Hepatocyte (in vitro differentiated cells): ENCODE measurements around the gene ETV6. TPM values are rescaled to one million over a fixed set of nuclear protein-coding genes. Genes with fewer than 3 reads are reported as not detected.

Source experiments
- DNase-seq: peaks from one replicate; pipeline ENCODE4 v3.0.0-alpha.2; 2016; ENCODE audit warnings: low spot score
- H2AFZ ChIP-seq: fragments of 200-600 bp; sonication (generic); 2 replicates; pipeline ENCODE4 v1.6.0; 2016; ENCODE audit warnings: antibody characterized with exemption, mild to moderate bottlenecking
- H3K27ac ChIP-seq: fragments of 200-600 bp; sonication (generic); 2 replicates; pipeline ENCODE4 v1.5.1; 2016; ENCODE audit warnings: mild to moderate bottlenecking
- H3K27me3 ChIP-seq: fragments of 200-600 bp; sonication (generic); 2 replicates; pipeline ENCODE4 v1.6.1; 2016
- H3K36me3 ChIP-seq: fragments of 200-600 bp; sonication (generic); replicated peaks from 2 replicates; pipeline ENCODE4 v1.5.1; 2016; ENCODE audit warnings: low read depth; ENCODE audit not compliant: insufficient read depth
- H3K4me1 ChIP-seq: fragments of 200-600 bp; sonication (generic); 2 replicates; pipeline ENCODE4 v1.5.1; 2016; ENCODE audit warnings: mild to moderate bottlenecking, moderate library complexity; ENCODE audit not compliant: insufficient read depth
- H3K4me2 ChIP-seq: fragments of 200-600 bp; sonication (generic); 2 replicates; pipeline ENCODE4 v1.6.0; 2016
- H3K4me3 ChIP-seq: fragments of 200-600 bp; sonication (generic); 2 replicates; pipeline ENCODE4 v1.5.1; 2016; ENCODE audit warnings: mild to moderate bottlenecking
- H3K79me2 ChIP-seq: fragments of 200-600 bp; sonication (generic); 2 replicates; pipeline ENCODE4 v1.6.0; 2017; ENCODE audit warnings: mild to moderate bottlenecking
- H3K9me2 ChIP-seq: fragments of 200-600 bp; sonication (generic); replicated peaks from 2 replicates; pipeline ENCODE4 v1.6.0; 2017; ENCODE audit warnings: mild to moderate bottlenecking; ENCODE audit not compliant: insufficient read depth
- H3K9me3 ChIP-seq: fragments of 200-600 bp; sonication (generic); 2 replicates; pipeline ENCODE4 v1.5.1; 2016; ENCODE audit warnings: low read depth, mild to moderate bottlenecking
- H4K20me1 ChIP-seq: fragments of 200-600 bp; sonication (generic); 2 replicates; pipeline ENCODE4 v1.6.0; 2016; ENCODE audit warnings: mild to moderate bottlenecking; ENCODE audit not compliant: insufficient read depth, poor library complexity, severe bottlenecking
- CTCF ChIP-seq: fragments of 200-600 bp; sonication (generic); IDR thresholded peaks from 2 replicates; pipeline ENCODE4 v1.5.1; 2016; ENCODE audit warnings: antibody characterized with exemption, mild to moderate bottlenecking; ENCODE audit not compliant: poor library complexity
- EZH2 ChIP-seq: fragments of 200-600 bp; sonication (generic); IDR thresholded peaks from 2 replicates; pipeline ENCODE4 v1.6.1; 2016; ENCODE audit warnings: antibody characterized with exemption, mild to moderate bottlenecking, borderline replicate concordance
- EZH2phosphoT487 ChIP-seq: fragments of 200-600 bp; sonication (generic); IDR thresholded peaks from one replicate; pipeline ENCODE4 v1.6.1; 2018; ENCODE audit warnings: antibody characterized with exemption, mild to moderate bottlenecking, low read depth, moderate library complexity; ENCODE audit not compliant: unreplicated experiment, severe bottlenecking
- WGBS: methylation state at CpG from one replicate; pipeline ENCODE4 v1.1.6; 2016; ENCODE audit warnings: low lambda C conversion rate; ENCODE audit errors: missing lambda C conversion rate; 5-methylcytosine and 5-hydroxymethylcytosine counted together
- polyA plus RNA-seq: library from polyadenylated mRNA; unstranded; fragments of >200 nt; fragmentation: Nextera tagmentation; extraction: Ambion mirVana; gene quantifications from 2 replicates; pipeline ENCODE4 v1.2.1, GENCODE V29; 2016
- total RNA-seq: library from RNA; depleted of rRNA; stranded (reverse); fragments of >200 nt; gene quantifications from 2 replicates; pipeline ENCODE4 v1.2.3, GENCODE V29; 2014

Gene ETV6
- total and polyA plus RNA-seq, 2 experiments from 2014 or later: 8.0 to 9.7 TPM

GRCh38 chr12:11902525-11902875 is 253.0 kb downstream of the ETV6 start:
- Histone ChIP-seq H3K4me1 (no peaks in the 10 kb centered on the region), H3K79me2 (no peaks in the 10 kb centered on the region), H2AFZ (no peak overlapping the region), H3K9me2 (no peaks in the 10 kb centered on the region), H3K27me3 (no peaks in the 10 kb centered on the region), H3K36me3 (no peaks in the 10 kb centered on the region), H3K4me3 (no peak overlapping the region), H3K4me2 (no peak overlapping the region), H4K20me1 (no peaks in the 10 kb centered on the region), H3K9me3 (no peaks in the 10 kb centered on the region), H3K27ac (no peak overlapping the region)
- WGBS: 93% methylated on average over 4 of the region's 4 CpGs
- TF ChIP-seq EZH2 (no peak), CTCF (no peak), EZH2phosphoT487 (no peak)
- no peak for DNase-seq

DNA sequence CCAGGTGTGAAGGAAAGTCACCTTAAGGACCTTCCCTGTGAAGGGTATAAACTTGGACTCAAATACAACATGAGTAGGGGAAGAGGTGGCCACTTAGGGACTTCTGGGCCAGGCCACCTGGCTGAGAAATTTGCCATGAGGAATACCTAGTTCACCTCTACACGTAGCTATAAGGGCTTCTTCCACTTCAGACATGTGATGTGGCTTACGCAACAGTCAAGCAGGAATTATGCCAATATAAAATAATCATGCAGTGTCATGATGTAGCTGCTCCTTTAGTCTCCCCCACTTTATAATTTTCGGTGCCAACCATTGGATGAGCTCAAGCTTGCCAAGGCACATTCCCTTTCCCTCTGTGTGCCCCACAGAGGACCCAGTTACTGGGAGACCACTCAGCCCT is 254.7 kb downstream of the ETV6 start:
- H3K27ac ChIP-seq: no peak overlapping the region
- 93% methylated on average over 3 of the region's 3 CpGs for WGBS

GRCh38 chr12:11905534-11905933 is 256.1 kb downstream of the ETV6 start:
- Histone ChIP-seq H2AFZ (no peak overlapping the region), H3K4me3 (no peak overlapping the region), H3K9me2 (no peaks in the 10 kb centered on the region), H4K20me1 (no peaks in the 10 kb centered on the region), H3K79me2 (no peaks in the 10 kb centered on the region), H3K4me1 (no peaks in the 10 kb centered on the region), H3K9me3 (peaks cover 7% of the 10 kb centered on the region), H3K36me3 (no peaks in the 10 kb centered on the region), H3K27ac (no peak overlapping the region), H3K4me2 (no peak overlapping the region), H3K27me3 (no peaks in the 10 kb centered on the region)
- no peak for DNase-seq
- TF ChIP-seq EZH2: no peak
- TF ChIP-seq EZH2phosphoT487: no peak
- no peak for TF ChIP-seq CTCF

More for the DNA sequence above, 254.7 kb downstream of the ETV6 start:
- H3K4me2 ChIP-seq: no peak overlapping the region
- peaks cover 7% of the 10 kb centered on the region for H3K9me3 ChIP-seq
- H3K27me3 ChIP-seq: no peaks in the 10 kb centered on the region
- no peaks in the 10 kb centered on the region for H3K36me3 ChIP-seq
- no peak overlapping the region for H2AFZ ChIP-seq
- DNase-seq: no peak
- H3K9me2 ChIP-seq: no peaks in the 10 kb centered on the region
- no peaks in the 10 kb centered on the region for H3K4me1 ChIP-seq
- H4K20me1 ChIP-seq: no peaks in the 10 kb centered on the region
- TF ChIP-seq CTCF (no peak), EZH2phosphoT487 (no peak), EZH2 (no peak)
- H3K4me3 ChIP-seq: no peak overlapping the region
- no peaks in the 10 kb centered on the region for H3K79me2 ChIP-seq
